HCEC 1CT (cell line): Measurements from ENCODE around the gene SEMA5A.

Source experiments
- DNase-seq: peaks from one replicate; pipeline ENCODE4 v3.0.0-alpha.2; 2017

Gene SEMA5A

GRCh38 chr5:9547122-9547947 lies 1.5 kb upstream of the SEMA5A start:
- DNase-seq: peak; percentile 62

DNA sequence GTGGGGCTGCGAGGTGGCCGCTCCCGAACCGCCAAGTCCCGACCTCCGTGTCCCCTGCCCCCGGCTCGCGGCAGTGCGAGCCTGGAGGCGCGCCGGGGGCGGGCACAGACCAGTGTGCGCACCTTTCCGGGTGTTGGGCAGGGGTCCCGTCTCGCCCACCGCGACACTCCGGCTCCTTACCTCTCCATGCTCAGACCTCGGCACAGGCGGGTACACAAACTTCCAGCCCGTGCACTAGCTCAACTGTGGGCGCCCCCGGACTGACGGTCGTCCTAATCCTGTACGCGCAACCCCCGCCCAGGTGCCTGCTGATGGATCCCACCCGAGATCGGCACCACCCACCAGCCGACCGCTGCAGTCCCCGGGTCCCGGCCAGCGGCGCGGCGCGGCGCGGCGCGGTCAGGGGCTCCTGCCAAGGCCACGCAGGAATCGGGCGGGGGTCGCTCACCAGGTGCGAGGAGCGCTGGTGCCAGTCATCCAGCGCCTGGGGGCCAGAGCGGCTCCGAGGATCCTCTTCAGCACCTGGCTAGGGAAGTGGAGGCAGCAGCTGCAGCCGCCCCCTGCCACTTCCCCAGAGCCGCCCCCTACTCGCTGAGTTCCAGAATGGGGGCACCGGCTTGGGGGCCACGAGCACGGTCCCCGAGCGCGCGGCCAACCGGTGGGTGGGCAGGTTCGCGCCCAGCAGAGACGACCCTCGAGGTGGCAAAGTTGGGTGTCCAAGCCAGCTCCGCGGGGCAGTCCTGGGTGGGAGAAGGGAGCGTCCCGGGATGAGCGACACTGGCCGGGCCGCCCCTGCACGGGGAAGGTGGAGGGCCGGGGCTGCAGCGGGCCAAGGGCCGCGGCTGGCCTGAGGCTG lies 511 bp downstream of the SEMA5A start:
- DNase-seq: no peak

DNA sequence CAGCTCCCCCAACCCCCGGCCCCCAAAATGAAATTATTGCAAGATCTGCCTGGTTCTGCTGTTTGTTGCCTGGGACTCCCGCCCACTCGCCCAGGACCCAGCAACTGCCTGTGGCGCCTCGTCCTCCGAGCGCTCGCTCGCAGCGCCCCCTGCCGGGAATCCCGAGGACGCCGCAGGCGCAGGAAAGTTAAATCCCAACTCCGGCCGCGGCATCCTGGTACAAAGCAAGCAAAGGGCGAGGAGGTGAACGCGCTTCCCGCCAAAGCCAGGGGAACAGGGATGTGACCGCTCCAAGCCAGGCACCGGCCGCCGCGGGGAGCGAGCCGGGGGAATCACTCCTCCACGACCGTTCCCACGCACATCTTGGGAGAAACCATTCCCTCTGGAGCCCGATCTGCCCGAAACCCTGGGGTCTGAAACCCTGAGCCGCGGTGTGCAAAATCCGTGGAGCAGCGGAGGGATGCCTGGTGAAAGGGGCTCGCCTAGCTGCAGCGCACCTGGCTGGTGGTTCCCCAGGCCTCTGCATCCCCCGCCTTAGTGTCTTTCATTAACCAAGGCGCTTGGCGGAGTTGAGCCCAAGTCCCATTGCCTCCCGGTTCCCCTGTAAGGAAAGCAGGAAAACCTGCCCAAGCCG lies 1.3 kb downstream of the SEMA5A start:
- DNase-seq: peak; percentile 83

GRCh38 chr5:9544056-9544455 lies 1.8 kb downstream of the SEMA5A start:
- DNase-seq: no peak

- no peak for DNase-seq
Observed at GRCh38 chr5:9543311-9543920, 2.5 kb downstream of the SEMA5A start.

GRCh38 chr5:9540791-9541190 lies 5.1 kb downstream of the SEMA5A start:
- DNase-seq: peak; percentile 57

DNA sequence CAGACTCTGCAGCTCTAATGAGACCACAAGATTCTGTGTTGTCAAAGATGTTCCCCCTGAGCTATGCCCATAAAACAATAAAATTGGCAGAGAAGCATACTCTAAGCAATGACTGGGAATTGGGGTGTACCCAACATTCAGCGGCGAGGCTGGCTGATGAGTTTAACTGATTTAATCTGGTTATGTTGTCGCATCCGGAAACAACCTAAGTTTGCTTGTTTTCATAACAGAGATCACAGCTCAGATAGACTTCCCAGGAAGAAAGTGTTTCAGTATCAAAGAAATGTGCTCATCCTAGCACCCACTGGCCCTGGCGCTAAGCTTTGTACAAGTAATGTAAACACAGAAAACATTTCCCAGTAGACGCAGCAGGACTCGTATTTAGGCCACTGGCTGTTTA lies 7.4 kb downstream of the SEMA5A start:
- DNase-seq: no peak

DNA sequence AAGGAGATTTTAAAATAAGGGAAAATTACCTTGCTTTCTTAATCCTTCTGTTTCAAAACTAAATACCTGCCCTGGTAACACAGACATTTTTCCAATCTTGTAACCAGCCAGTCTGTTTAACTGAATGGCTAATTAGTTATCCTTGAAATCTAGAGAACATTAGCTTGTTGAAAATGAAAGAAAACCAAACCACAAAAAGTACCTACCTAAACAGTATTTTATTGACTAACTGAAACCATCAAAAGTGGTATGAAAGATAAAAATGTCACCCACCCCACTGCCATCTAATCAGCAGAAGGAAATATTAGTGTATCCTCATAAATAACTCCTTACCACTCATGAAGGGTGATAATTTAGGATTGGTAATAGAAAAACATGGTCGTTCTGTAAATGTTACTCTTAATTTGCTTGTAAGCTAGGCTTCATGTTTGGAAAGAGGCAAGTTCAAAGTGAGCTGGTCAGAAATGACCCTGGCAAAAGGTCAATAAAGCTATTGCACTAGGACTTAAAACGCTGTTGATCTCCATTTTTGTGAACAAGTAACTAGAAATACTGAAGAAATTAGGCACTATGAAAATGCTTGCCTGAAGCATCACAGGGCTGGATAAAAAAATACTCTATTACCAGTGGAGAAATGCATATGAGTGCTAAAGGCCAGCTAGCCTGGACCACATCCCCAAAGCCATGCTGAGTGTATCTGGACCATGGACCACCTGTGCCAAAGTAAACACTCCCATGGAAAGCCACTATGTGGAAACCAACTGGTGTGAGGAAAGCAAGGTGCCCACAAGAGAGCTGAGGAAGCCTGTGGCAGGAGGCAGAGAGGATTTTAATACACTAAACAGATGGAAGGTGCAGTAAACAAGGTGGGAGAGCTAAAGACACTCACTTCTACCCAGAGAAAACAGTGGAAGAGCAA lies 8.4 kb downstream of the SEMA5A start:
- DNase-seq: no peak

- no peak for DNase-seq
Observed at GRCh38 chr5:9536717-9537116, 9.2 kb downstream of the SEMA5A start.

GRCh38 chr5:9534881-9535517 lies 10.9 kb downstream of the SEMA5A start:
- DNase-seq: no peak

DNA sequence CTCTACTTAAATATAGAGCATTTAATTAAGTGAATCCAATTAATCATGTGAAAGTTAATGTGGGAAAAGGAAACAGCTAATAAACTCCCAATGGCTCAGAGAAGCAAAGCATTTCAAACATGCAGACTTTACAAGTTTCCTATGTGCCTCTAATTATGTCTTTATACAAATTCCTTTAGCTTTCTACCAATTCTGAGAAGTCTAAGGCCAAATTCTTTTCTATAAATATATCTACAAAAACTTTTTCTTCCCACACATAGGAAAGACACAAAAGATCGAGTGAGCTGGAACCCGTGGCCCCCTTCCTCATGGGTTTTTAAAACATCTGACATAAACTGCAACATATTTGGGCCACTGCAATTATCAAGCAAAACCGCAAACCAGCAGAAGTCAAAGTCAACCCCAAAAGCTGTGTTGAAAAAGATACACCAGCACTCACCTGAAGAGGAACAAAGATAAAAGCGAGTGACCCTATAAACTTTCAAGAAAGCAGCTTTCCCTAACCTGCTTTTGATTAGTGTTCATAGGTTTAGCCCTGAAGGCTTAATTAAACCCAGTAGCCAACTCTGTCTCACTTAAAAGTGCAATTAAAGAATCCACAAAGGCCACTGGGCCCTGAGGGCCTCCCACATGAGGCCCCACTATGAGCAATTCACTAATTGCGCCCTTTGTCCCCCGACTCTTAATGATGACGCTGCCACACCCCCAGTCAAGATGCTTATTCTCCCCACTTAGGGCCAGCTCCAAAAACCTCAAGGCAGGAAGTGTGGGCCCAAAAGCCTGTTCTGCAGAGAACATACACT lies 12.1 kb downstream of the SEMA5A start:
- no peak for DNase-seq

- DNase-seq: peak; percentile 30
Observed at GRCh38 chr5:9533096-9533495, 12.8 kb downstream of the SEMA5A start.

GRCh38 chr5:9529513-9529912 lies 16.4 kb downstream of the SEMA5A start:
- DNase-seq: no peak

DNA sequence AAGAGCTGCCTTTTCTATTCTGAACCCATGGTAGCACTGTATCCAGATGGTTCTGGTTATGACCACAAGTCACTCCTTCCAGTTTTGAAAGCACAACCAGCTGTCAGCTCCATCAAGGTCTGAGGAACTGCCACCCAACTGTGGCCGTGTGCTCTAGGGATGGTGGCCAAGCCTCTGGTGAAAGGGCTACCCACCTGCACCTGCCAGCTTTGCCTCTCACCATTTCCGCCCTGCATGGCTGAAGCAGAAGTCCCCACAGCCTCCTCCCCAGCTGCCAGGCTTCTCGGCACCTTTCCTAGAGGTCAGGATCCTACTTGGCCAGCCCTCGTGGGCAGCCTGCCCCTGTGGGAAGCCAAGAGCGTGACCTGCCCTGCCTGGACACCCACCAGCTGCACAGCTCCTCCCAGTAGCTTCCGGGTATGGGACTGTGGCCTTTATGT lies 16.8 kb downstream of the SEMA5A start:
- DNase-seq: no peak

- no peak for DNase-seq
Observed at GRCh38 chr5:9524941-9525340, 20.9 kb downstream of the SEMA5A start.

DNA sequence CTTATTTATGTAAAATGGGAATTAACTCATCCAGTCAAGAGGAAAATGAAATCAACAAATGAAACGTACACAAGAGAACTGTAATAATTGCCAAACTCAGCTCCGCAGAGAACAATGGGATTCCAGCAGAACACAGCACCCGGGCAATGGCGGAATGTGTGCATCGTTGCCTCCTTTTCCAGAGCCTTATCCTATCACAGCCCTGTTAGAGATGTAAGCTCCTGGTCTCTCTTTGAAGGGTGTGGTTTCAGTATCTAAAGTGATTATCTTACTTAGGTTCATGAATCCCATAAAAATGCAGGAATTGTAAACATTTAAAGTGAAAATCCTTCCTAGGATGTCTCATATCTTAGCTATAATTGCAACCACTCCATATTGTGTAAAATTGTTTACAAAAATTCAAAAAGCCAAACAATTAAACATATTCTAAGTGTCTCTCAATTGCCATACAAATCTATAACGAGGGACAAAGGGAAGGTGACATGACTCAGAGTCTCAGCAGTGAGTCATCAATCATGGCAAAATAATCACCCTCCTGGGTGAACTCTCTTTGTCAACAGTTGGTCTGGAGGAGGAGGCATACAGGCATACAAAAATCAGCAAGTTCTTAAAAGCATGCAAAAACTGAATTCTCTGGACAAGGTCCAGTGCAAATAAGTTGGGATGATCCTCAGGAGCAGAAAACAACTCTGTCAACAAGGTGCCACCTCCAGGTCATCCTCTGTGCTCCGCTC lies 22.6 kb downstream of the SEMA5A start:
- no peak for DNase-seq

GRCh38 chr5:9519537-9519936 lies 26.3 kb downstream of the SEMA5A start:
- peak; percentile 20 for DNase-seq

GRCh38 chr5:9516591-9516990 lies 29.3 kb downstream of the SEMA5A start:
- no peak for DNase-seq

DNA sequence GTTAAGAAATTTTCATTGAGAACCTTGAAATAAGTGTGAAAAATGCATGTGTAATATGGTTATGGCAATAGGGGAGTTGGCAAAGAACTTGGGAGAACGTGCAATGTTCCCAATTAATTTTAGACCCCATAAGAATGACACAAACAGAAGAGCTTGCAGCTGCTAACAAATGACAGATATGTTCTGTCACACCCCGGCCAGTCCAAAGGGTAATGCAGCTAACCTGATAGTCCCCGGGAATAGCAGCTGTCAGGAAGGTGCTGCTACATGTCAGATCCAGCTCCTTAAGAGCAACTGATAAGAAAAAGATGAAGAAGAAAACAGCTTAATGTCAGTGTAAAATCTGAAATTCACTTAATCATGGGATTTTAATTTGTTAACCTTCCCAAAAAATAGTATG lies 30.4 kb downstream of the SEMA5A start:
- no peak for DNase-seq

GRCh38 chr5:9514968-9515367 lies 30.9 kb downstream of the SEMA5A start:
- DNase-seq: no peak
